GM19438 (cell line): ENCODE results near the gene LTB4R2.
"Not testable (repeated sequence)": the region's sequence is repeated elsewhere in the genome, so short reads cannot be mapped to it uniquely, and the experiment has no call there.

Source experiments
- ATAC-seq: cut with Tn5 transposase; IDR thresholded peaks from one replicate; pipeline ENCODE4 v1.9.1; 2021; ENCODE audit warnings: low read depth; ENCODE audit not compliant: unreplicated experiment

LTB4R2 gene

DNA sequence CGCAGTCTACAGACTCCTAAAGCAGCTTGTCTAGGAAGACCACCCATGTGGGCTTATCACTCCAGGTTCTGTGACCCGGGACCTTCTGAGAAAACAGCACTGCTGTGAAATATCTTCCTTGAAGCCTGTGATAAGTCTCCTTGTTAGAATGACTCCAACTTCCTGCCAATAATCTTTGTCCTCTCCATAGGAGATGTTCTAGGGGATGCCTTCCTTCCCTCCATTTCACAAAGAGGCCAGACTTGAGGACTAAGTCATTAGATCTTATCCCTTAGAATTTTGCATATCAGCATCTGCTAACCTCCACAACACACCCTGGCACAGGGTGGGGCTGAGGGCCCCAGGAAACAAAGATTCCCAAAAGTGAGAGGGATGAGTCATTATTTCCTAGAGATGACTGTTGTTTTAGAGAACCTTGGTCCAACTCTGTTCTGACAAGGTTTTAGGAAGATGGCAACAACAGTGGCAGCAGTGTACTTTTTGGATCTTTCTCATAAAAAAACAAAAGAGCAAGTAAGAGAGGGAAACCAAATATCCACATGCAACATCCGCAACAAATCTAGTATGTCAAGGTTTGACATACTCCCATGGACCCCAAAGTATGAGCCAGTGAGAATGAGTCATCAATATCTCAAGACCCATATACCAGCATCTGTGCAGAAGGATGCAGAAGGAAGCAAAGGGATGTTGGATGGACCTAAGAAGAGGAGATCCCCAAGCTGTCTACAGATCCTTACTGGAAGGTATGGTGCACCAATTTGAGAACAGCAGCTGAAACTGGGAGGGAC is 7.4 kb downstream of the LTB4R2 start:
- no peak for ATAC-seq

DNA sequence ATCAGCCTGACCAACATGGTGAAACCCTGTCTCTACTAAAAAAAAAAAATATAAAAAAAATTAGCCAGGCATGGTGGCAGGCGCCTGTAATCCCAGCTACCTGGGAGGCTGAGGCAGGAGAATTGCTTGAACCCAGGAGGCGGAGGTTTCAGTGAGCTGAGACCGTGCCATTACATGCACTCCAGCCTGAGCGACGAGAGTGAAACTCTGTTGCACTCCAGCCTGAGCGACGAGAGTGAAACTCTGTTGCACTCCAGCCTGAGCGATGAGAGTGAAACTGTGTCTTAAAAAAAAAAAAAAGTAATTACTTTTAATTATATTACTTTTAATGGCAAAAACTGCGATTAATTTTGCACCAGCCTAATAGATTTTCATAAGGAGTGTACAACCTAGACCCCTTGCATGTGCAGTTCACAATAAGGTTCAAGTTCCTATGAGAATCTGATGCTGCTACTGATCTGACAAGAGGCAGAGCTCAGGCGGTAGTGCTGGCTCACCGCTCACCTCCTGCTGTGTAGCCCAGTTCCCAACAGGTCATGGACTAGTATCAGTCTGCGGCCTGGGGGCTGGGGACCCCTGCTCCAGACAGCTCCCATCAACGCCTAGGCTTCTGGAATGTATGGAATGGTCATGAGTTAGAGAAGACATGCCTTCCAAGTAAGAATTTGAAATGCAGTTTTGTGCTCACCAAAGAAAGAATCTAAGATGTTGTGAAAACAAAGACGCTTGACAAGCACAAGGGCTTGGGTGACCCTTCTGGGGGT is 11.5 kb downstream of the LTB4R2 start:
- ATAC-seq: no peak

GRCh38 chr14:24322672-24323071 is 12.7 kb downstream of the LTB4R2 start:
- ATAC-seq: no peak

GRCh38 chr14:24323341-24323740 is 13.4 kb downstream of the LTB4R2 start:
- no peak for ATAC-seq

DNA sequence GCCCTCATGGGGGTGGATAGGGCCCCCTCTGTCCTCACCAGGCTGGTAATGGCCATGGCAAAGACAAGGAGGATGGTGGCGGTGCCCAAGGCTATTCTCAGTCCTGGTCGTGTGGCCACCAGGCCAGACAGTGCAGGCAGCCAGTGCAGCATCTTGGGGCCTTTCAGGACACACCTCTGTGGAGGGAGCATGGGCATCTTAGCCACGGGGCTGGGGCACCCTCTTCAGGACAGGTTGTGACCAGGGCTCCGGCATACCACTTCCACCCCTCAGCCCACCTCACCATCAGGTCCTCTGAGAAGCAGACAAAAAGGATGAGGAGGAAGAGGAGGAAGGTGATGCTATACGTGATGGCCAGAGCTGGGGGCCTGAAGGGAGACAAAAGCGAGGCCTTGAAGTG is 14.1 kb downstream of the LTB4R2 start:
- ATAC-seq: no peak

GRCh38 chr14:24325041-24325530 is 15.1 kb downstream of the LTB4R2 start:
- no peak for ATAC-seq

GRCh38 chr14:24325963-24326362 is 16.0 kb downstream of the LTB4R2 start:
- no peak for ATAC-seq

- ATAC-seq: no peak
Observed at GRCh38 chr14:24327303-24327702, 17.4 kb downstream of the LTB4R2 start.

DNA sequence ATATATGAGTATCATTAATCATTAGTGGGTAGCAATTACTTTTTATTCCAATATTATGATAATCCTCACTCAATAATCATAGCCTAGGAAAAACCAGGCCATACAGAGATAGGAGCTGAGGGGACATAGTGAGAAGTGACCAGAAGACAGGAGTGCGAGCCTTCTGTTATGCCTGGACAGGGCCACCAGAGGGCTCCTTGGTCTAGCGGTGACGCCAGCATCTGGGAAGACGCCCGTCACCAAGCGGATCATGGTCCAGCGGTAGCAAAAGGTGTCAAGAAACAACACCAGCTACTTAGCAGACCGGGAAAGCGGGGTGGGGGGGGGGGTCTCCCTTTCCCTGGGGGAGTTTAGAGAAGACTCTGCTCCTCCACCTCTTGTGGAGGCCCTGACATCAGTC is 18.0 kb downstream of the LTB4R2 start:
- ATAC-seq: not testable (repeated sequence)

GRCh38 chr14:24329073-24329663 is 19.2 kb downstream of the LTB4R2 start:
- no peak for ATAC-seq

DNA sequence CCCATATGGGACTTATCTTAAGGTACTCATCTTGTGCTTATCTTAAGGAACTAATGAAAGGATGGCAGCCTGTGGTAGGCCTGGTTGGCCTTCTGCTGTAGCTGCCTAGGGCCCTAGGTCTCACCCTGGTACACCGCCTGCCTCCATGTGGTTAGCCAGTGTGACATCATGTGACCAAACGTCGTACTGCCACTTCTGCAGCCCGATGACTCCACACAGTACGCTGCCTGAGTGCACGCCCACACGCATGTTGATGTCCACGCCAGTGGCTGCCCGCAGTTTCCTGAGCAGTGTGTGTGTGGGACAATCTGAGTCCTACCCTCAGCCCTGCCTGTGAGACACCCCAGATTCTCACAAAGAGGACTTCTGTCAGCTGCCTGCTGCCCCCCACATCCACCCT is 19.8 kb downstream of the LTB4R2 start:
- ATAC-seq: no peak

DNA sequence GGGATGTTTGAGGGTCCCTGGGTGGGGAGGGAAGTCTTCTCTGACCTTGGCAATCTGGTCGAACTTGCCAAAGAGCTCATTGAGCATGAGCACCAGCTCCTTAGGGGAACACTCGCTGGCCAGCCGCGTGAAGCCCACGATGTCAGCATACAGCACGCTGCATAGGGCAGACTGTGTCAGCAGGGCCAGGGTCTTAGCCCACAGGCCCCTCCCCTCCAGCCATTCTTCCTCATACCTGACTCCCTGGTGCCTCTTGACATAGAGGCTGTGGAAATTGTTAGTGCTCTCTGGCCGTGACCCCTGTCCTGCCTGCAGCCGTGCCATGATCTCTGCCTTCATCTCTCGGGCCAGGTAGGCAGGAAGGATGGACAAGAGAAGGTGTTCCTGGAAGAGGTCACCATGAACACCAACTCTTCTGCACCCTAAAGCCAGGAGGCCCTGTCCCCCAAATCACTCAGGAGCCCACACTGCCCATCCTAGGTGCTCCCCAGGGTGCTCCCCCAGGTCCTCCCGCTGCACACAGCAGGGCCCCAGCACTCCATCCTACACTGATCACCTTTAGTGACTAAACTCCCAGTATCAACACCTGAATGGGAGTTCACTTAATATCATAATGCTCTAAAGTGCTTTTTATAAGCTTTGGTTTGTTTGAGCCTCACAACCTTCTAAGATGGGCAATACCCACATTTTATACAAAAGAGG is 21.2 kb downstream of the LTB4R2 start:
- ATAC-seq: no peak

DNA sequence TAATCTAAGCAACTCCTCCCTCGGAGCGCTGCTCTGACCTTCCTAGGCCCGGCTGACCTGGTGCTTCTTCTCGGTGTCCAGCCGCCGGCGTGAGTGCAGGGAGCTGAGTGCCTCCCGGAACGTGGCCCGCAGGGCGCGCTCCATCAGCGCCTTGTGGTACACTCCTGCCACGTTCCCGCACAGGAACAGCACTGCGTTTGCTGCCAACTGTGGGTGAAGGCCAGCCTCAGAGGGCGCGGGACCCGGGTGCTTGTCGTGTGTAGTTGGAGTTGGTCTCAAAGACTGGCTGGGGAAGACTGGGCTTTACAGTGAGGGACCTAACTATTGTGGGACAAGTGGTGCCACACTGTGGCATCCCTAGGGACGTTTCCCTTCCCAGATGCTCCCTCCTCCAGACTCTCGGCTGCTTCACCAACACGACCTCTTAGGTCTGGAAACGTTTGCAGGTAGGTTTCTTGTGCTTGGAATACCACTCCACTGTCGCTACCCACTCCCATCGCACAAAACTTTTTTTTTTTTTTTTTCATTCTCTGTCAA is 21.9 kb downstream of the LTB4R2 start:
- ATAC-seq: no peak

DNA sequence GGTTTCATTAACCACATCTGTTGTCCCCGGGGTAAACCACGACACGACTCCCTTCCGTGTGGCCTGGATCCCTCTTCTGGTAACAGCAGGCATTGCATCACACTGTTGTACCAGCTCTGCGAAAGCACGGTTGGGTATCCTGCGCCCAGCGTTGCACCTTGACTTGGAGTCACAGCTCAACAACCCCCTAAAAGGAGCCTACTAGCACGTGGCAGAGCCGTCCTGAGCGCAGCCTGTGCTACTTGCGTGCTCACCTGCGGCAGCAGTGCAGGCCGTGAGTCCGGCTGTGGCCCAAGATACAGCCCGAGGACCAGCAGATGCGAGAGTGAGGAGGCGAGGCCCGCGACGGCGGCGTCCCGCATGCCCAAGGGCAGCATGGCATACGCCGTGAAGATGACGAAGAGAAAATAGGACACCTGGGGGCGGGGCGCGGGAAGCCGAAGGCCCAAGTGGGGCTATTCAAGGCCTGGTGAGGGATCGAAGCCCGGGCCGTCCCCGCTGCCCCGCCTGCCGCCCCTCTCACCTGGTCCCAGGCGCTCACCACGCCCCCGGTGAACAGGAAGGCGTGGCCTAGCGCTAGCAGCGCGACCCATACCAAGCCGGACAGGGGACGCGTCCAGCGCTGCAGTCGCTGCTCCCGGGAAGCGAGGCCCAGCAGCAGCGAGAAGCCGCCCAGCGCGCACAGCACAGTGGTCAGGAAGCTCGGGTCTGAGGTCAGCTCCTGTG is 22.5 kb downstream of the LTB4R2 start:
- peak; percentile 92 for ATAC-seq

- ATAC-seq: no peak
Observed at GRCh38 chr14:24334431-24335291, 24.7 kb downstream of the LTB4R2 start, which contains the start of gene ADCY4. TSS of gene ADCY4 (minus strand) at chr14:24335071. CDS start at chr14:24334652, 419 bp downstream.

- no peak for ATAC-seq
Observed at GRCh38 chr14:24335461-24336171, 25.7 kb downstream of the LTB4R2 start.

DNA sequence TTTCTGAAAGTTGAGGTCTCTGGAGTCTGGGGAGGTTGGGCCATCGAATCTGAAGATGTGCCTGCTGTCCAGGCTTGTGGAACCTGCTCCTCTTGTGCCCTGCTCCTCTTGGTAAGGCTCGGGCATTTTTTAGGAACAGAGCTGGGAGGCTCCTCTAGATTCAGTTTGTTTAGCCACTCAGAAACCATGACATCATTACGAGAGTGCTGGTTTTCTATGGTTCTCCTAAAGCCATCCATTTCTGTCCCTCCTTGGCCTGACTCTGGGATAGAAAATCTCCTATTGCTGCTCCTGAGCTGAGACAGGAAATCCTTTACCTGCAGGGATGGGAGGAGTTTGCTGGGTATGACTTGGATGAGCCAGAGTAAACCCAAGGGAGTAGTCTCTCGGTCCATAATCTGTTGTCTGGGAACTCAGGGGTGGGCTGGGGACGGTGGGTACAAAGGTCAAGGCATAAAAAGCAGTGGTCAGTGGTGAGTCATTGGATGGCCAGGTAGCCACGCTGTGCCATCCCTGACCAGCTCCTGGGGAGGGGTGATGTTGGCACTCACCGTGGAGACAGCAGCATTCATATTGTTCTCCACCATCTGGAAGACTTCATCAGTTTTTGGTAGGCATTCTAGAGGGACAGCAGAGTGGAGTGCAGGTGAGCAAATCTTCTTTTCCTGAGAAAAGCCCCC is 27.3 kb downstream of the LTB4R2 start:
- no peak for ATAC-seq

DNA sequence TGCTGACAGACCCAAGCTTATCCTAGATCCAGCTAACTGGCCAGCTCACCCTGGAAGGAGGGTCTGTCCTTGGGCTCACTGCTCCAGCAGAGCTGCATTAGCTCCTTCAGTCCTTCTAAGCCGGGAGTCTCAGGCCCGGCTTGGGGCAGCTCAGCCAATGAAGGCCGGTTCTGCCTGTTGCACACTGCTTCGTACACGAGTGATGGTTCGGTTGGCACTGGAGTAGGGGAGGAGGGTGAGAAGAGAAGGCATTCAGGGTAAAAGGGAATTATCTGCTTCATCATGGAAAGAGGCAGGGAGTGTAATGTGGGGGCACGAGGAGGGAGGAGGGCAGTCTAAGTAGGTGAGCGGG is 27.9 kb downstream of the LTB4R2 start:
- no peak for ATAC-seq
